Measurements from ENCODE around the gene FAM118B. TPM values are rescaled to one million over a fixed set of nuclear protein-coding genes. Genes with fewer than 3 reads are reported as not detected.

The FAM118B gene
- polyA plus RNA-seq, 1 of the 3 experiments (the other 2 are of a cell fraction): 19.5 TPM

DNA sequence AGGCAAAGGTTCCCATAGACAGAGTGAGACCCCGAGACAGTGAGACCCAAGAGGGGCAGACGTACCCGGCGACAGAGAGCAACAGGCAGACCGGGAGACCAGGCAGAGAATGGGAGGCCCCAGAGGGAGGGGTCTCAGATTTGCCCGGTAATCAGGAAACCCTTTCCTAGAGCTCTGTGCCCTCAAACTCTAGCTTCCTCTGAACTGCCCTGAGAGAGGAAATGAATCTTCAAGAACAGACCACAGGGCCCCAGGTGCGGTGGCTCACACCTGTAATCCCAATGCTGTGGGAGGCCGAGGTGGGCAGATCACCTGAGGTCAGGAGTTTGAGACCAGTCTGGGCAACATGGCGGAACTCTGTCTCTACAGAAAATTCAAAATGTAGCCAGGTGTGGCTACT is 47.8 kb upstream of the FAM118B start:
- Histone ChIP-seq H3K9me2 (no peaks in the 10 kb centered on the region), H3K36me3 (replicated peaks in 1 of 2; ENCODE audit: control insufficient read depth in 1 of 2, insufficient read depth in 2 of 2, low read length in 1 of 2) (no peaks in the 10 kb centered on the region), H3F3A (replicated peaks; ENCODE audit: insufficient read depth) (no peaks in the 10 kb centered on the region), H4K20me1 (ENCODE audit: insufficient read depth) (no peaks in the 10 kb centered on the region), H3K79me2 (ENCODE audit: insufficient read depth) (no peaks in the 10 kb centered on the region), H3K27me3 (ENCODE audit: insufficient read depth) (no peaks in the 10 kb centered on the region), H3K9me3 (no peaks in the 10 kb centered on the region), H3K9ac (no peak overlapping the region), H2AFZ (ENCODE audit: low read depth) (no peak overlapping the region), H3K4me2 (no peak overlapping the region; the same call in 1 of the 2 replicates), H3K27ac (ENCODE audit: low read depth in 2 of 2, low read length in 1 of 2) (no peak overlapping the region), H3K4me1 (ENCODE audit: control insufficient read depth in 1 of 2, insufficient read depth in 2 of 2, low read depth in 1 of 2, low read length in 1 of 2) (peaks cover 9 to 53% of the 10 kb centered on the region in 2 experiments; a peak in 3 of 4 replicates), H3K4me3 (ENCODE audit: low read depth in 2 of 2, low read length in 1 of 2) (no peak overlapping the region)
- ChIA-PET POLR2A (no interaction called here), CTCF (no interaction called here)
- no peak for TF ChIP-seq RFX5 (IDR thresholded peaks at IDR 0.05; ENCODE audit: low read length)
- TF ChIP-seq FOSL2 (IDR thresholded peaks at IDR 0.05; ENCODE audit: borderline replicate concordance, low read depth): no peak
- no peak for TF ChIP-seq RAD21 (IDR thresholded peaks at IDR 0.05; ENCODE audit: low read length)
- TF ChIP-seq EP300 (IDR thresholded peaks at IDR 0.05; ENCODE audit: borderline replicate concordance in 1 of 2, low read depth in 1 of 2, low read length in 1 of 2): no peak
- no peak for TF ChIP-seq NRF1 (IDR thresholded peaks at IDR 0.05; ENCODE audit: low read depth, low read length)
- TF ChIP-seq SMC3 (IDR thresholded peaks at IDR 0.05; ENCODE audit: low read depth, low read length): no peak
- TF ChIP-seq, protein P1, sequence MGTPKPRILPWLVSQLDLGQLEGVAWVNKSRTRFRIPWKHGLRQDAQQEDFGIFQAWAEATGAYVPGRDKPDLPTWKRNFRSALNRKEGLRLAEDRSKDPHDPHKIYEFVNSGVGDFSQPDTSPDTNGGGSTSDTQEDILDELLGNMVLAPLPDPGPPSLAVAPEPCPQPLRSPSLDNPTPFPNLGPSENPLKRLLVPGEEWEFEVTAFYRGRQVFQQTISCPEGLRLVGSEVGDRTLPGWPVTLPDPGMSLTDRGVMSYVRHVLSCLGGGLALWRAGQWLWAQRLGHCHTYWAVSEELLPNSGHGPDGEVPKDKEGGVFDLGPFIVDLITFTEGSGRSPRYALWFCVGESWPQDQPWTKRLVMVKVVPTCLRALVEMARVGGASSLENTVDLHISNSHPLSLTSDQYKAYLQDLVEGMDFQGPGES (IDR thresholded peaks at IDR 0.05; ENCODE audit: low read depth, low read length): no peak
- TF ChIP-seq, protein P2, sequence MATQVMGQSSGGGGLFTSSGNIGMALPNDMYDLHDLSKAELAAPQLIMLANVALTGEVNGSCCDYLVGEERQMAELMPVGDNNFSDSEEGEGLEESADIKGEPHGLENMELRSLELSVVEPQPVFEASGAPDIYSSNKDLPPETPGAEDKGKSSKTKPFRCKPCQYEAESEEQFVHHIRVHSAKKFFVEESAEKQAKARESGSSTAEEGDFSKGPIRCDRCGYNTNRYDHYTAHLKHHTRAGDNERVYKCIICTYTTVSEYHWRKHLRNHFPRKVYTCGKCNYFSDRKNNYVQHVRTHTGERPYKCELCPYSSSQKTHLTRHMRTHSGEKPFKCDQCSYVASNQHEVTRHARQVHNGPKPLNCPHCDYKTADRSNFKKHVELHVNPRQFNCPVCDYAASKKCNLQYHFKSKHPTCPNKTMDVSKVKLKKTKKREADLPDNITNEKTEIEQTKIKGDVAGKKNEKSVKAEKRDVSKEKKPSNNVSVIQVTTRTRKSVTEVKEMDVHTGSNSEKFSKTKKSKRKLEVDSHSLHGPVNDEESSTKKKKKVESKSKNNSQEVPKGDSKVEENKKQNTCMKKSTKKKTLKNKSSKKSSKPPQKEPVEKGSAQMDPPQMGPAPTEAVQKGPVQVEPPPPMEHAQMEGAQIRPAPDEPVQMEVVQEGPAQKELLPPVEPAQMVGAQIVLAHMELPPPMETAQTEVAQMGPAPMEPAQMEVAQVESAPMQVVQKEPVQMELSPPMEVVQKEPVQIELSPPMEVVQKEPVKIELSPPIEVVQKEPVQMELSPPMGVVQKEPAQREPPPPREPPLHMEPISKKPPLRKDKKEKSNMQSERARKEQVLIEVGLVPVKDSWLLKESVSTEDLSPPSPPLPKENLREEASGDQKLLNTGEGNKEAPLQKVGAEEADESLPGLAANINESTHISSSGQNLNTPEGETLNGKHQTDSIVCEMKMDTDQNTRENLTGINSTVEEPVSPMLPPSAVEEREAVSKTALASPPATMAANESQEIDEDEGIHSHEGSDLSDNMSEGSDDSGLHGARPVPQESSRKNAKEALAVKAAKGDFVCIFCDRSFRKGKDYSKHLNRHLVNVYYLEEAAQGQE (IDR thresholded peaks at IDR 0.05; ENCODE audit: low read depth, low read length): no peak
- TF ChIP-seq, protein P3, sequence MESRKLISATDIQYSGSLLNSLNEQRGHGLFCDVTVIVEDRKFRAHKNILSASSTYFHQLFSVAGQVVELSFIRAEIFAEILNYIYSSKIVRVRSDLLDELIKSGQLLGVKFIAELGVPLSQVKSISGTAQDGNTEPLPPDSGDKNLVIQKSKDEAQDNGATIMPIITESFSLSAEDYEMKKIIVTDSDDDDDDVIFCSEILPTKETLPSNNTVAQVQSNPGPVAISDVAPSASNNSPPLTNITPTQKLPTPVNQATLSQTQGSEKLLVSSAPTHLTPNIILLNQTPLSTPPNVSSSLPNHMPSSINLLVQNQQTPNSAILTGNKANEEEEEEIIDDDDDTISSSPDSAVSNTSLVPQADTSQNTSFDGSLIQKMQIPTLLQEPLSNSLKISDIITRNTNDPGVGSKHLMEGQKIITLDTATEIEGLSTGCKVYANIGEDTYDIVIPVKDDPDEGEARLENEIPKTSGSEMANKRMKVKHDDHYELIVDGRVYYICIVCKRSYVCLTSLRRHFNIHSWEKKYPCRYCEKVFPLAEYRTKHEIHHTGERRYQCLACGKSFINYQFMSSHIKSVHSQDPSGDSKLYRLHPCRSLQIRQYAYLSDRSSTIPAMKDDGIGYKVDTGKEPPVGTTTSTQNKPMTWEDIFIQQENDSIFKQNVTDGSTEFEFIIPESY (IDR thresholded peaks at IDR 0.05; ENCODE audit: borderline replicate concordance, low read depth): no peak
- TF ChIP-seq, protein P4, sequence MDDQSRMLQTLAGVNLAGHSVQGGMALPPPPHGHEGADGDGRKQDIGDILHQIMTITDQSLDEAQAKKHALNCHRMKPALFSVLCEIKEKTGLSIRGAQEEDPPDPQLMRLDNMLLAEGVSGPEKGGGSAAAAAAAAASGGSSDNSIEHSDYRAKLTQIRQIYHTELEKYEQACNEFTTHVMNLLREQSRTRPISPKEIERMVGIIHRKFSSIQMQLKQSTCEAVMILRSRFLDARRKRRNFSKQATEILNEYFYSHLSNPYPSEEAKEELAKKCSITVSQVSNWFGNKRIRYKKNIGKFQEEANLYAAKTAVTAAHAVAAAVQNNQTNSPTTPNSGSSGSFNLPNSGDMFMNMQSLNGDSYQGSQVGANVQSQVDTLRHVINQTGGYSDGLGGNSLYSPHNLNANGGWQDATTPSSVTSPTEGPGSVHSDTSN (IDR thresholded peaks at IDR 0.05): no peak
- no peak for TF ChIP-seq MXI1 (IDR thresholded peaks at IDR 0.05; ENCODE audit: low read depth, low read length)
- no peak for TF ChIP-seq GATA2 (CRISPR knock-in tag; IDR thresholded peaks at IDR 0.05)
- 81% methylated on average over 7 of the region's 9 CpGs for WGBS (ENCODE audit: low lambda C conversion rate)
- DNase-seq: no peak
